BE2C (cell line): ENCODE results near the gene FKBP1B.
"Not testable (repeated sequence)": the region's sequence is repeated elsewhere in the genome, so short reads cannot be mapped to it uniquely, and the experiment has no call there.

Experiments
- DNase-seq: peaks from one replicate; pipeline ENCODE4 v3.0.0-alpha.2; 2020
- H3K27me3 ChIP-seq: fragments of 250-450 bp; sonication (Bioruptor Pico); 2 replicates; pipeline ENCODE4 v1.5.1; 2020; ENCODE audit warnings: mild to moderate bottlenecking
- H3K36me3 ChIP-seq: fragments of 250-450 bp; sonication (Bioruptor Pico); 2 replicates; pipeline ENCODE4 v1.5.1; 2020; ENCODE audit warnings: mild to moderate bottlenecking
- H3K4me1 ChIP-seq: fragments of 250-450 bp; sonication (Bioruptor Pico); 2 replicates; pipeline ENCODE4 v1.5.1; 2020
- H3K4me3 ChIP-seq: 2 replicates; pipeline ENCODE4 v1.5.1; 2011; ENCODE audit warnings: low read depth, low read length
- H3K9me3 ChIP-seq: fragments of 250-450 bp; sonication (Bioruptor Pico); 2 replicates; pipeline ENCODE4 v1.5.1; 2020
- CTCF ChIP-seq: IDR thresholded peaks from 2 replicates; pipeline ENCODE4 v1.5.1; 2012; ENCODE audit warnings: mild to moderate bottlenecking, low read depth, low read length

The FKBP1B gene

GRCh38 chr2:24104110-24104650 lies 54.6 kb downstream of the FKBP1B start:
- no peaks in the 10 kb centered on the region for H3K9me3 ChIP-seq
- no peak for DNase-seq

GRCh38 chr2:24104906-24105305 lies 55.4 kb downstream of the FKBP1B start:
- Histone ChIP-seq H3K4me1 (peaks cover 5% of the 10 kb centered on the region), H3K4me3 (no peak overlapping the region), H3K36me3 (no peaks in the 10 kb centered on the region), H3K27me3 (no peaks in the 10 kb centered on the region), H3K9me3 (no peaks in the 10 kb centered on the region)
- no peak for DNase-seq
- TF ChIP-seq CTCF = no peak

More at GRCh38 chr2:24104110-24104650, 54.6 kb downstream of the FKBP1B start:
- no peak for TF ChIP-seq CTCF
- Histone ChIP-seq H3K4me3 (no peak overlapping the region), H3K4me1 (peaks cover 5% of the 10 kb centered on the region), H3K27me3 (no peaks in the 10 kb centered on the region), H3K36me3 (no peaks in the 10 kb centered on the region)

- H3K9me3 ChIP-seq = no peaks in the 10 kb centered on the region
- no peaks in the 10 kb centered on the region for H3K27me3 ChIP-seq
- no peak overlapping the region for H3K4me3 ChIP-seq
- H3K4me1 ChIP-seq = peaks cover 5% of the 10 kb centered on the region
- TF ChIP-seq CTCF = no peak
- H3K36me3 ChIP-seq = no peaks in the 10 kb centered on the region
- DNase-seq = no peak
Measured at GRCh38 chr2:24105816-24106215, 56.3 kb downstream of the FKBP1B start.

GRCh38 chr2:24106786-24107185 lies 57.2 kb downstream of the FKBP1B start:
- no peaks in the 10 kb centered on the region for H3K27me3 ChIP-seq
- H3K36me3 ChIP-seq = no peaks in the 10 kb centered on the region
- no peak for DNase-seq
- H3K9me3 ChIP-seq = no peaks in the 10 kb centered on the region
- peaks cover 5% of the 10 kb centered on the region for H3K4me1 ChIP-seq
- no peak overlapping the region for H3K4me3 ChIP-seq
- TF ChIP-seq CTCF = no peak

- Histone ChIP-seq H3K4me1 (peaks cover 2% of the 10 kb centered on the region), H3K9me3 (no peaks in the 10 kb centered on the region), H3K4me3 (no peak overlapping the region), H3K36me3 (no peaks in the 10 kb centered on the region), H3K27me3 (no peaks in the 10 kb centered on the region)
- no peak for TF ChIP-seq CTCF
- no peak for DNase-seq
Measured at GRCh38 chr2:24107336-24107735, 57.8 kb downstream of the FKBP1B start.

GRCh38 chr2:24109431-24109830 lies 59.9 kb downstream of the FKBP1B start:
- H3K36me3 ChIP-seq, H3K4me1 ChIP-seq, DNase-seq, H3K27me3 ChIP-seq, H3K4me3 ChIP-seq, H3K9me3 ChIP-seq: not testable (repeated sequence)
